ENCODE data around the gene TIGAR. TPM values are rescaled to one million over a fixed set of nuclear protein-coding genes. Genes with fewer than 3 reads are reported as not detected.
A peak's percentile ranks its signal among the peaks of the same experiment; 100 is the strongest.

Gene TIGAR
- total RNA-seq, 1 donor, result 11.5 TPM

- H3K4me3 ChIP-seq (ENCODE audit: low read depth, low read length), result peak overlapping the region; percentile 66
- no peak for DNase-seq (ENCODE audit: low read depth)
- TF ChIP-seq CTCF (IDR thresholded peaks at IDR 0.05; ENCODE audit: insufficient read depth, low read length), result no peak
Measured at GRCh38 chr12:4274396-4275015, 46.5 kb upstream of the TIGAR start.

- H3K4me3 ChIP-seq (ENCODE audit: low read depth, low read length), result peak overlapping the region; percentile 66
- DNase-seq (ENCODE audit: low read depth), result peak; percentile 39
Measured at GRCh38 chr12:4275016-4275869, 45.8 kb upstream of the TIGAR start.

GRCh38 chr12:4275870-4276301 is 45.1 kb upstream of the TIGAR start:
- no peak for TF ChIP-seq CTCF (IDR thresholded peaks at IDR 0.05; ENCODE audit: insufficient read depth, low read length)
- DNase-seq (ENCODE audit: low read depth), result no peak
- peak overlapping the region; percentile 51 for H3K4me3 ChIP-seq (ENCODE audit: low read depth, low read length)

More at GRCh38 chr12:4275016-4275869, 45.8 kb upstream of the TIGAR start:
- no peak for TF ChIP-seq CTCF (IDR thresholded peaks at IDR 0.05; ENCODE audit: insufficient read depth, low read length)

GRCh38 chr12:4276524-4277204 is 44.3 kb upstream of the TIGAR start:
- DNase-seq (ENCODE audit: low read depth), result peak; percentile 90
- TF ChIP-seq CTCF (IDR thresholded peaks at IDR 0.05; ENCODE audit: insufficient read depth, low read length), result peak; percentile 94
- H3K4me3 ChIP-seq (ENCODE audit: low read depth, low read length), result no peak overlapping the region

GRCh38 chr12:4277205-4277543 is 43.8 kb upstream of the TIGAR start:
- no peak for TF ChIP-seq CTCF (IDR thresholded peaks at IDR 0.05; ENCODE audit: insufficient read depth, low read length)
- DNase-seq (ENCODE audit: low read depth), result no peak
- H3K4me3 ChIP-seq (ENCODE audit: low read depth, low read length), result no peak overlapping the region

GRCh38 chr12:4277857-4278256 is 43.2 kb upstream of the TIGAR start:
- no peak for DNase-seq (ENCODE audit: low read depth)
- H3K4me3 ChIP-seq (ENCODE audit: low read depth, low read length), result no peak overlapping the region
- TF ChIP-seq CTCF (IDR thresholded peaks at IDR 0.05; ENCODE audit: insufficient read depth, low read length), result no peak
